Epidermal melanocyte (primary cell): ENCODE results near the gene SYT17.

Experiments
- DNase-seq: peaks from one replicate; pipeline ENCODE4 v3.0.0; 2011; ENCODE audit warnings: low spot score; ENCODE audit not compliant: insufficient read length

Gene SYT17

DNA sequence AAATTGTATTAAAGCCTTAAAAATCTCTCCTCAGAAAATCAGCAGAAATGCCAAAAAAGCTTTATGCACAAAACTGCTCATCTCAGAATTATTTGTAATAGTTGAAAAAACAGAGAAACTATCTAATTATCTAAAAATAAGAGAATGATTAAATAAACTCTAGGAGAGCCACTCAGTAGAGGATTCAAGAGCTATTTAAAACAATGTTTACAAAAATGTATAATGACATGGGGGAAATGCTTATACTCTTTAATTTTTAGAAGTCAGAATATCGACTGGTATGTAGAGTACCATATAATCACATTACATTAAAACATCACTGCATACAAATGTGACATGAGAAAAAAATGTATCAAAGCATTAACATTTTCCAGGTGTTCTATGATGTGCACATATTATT, 129.4 kb downstream of the SYT17 start:
- DNase-seq: no peak

DNA sequence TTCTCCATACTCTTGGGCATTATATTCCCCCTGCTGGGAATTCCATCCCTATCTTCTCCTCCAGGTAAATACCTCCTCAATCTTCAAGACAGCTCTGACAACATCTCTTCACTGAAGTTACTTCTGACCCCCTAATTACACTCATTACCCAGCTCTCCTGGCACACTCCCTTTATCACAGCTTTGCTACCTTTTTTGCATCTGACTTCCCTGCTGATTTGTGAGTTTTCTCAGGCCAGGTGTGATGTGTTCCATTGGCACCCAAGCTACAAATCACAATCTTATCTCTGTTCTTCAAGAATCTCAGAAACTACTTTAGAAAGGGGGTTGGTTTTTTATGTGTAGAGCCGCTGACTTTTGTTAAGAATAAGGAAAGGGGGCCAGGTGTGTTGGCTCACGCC, 131.5 kb downstream of the SYT17 start:
- DNase-seq: no peak

DNA sequence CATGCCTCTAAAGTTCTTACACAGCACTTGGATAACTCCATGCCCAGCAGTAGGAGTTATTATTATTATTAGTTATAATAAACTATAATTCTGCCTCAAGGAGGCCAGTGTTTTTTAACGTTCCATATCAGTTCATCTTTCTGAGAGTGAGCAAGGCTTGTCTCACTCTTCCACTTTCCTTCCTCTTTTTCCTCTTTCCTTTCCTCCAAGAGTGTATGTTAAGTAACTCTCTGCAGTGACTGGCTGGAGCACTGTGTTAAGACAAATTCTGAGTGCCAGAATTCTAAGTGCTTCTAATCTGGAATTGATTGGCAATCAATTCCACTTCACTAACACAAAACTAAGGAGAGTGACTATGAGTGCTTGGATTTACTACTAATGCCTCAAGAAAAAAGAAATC, 133.9 kb downstream of the SYT17 start:
- no peak for DNase-seq

DNA sequence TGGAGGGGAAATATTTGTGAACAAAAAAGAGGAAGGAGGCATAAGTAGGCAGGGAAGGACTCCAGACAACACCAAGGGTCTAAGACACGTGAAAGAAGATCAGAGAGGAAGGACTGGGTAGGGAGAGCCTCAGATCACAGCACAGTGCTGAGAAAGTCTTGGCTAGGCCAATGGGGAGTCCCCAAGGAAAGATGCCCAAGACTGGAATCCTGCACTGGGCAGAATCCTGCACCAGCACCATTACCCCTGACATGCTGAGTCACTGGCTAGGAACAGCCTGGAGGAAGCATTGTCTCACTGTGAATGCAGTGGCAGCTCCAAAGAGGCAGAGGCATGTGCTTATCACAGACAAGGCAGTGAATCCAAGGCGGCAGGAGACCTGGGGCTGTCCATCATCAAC, 136.7 kb downstream of the SYT17 start:
- no peak for DNase-seq

DNA sequence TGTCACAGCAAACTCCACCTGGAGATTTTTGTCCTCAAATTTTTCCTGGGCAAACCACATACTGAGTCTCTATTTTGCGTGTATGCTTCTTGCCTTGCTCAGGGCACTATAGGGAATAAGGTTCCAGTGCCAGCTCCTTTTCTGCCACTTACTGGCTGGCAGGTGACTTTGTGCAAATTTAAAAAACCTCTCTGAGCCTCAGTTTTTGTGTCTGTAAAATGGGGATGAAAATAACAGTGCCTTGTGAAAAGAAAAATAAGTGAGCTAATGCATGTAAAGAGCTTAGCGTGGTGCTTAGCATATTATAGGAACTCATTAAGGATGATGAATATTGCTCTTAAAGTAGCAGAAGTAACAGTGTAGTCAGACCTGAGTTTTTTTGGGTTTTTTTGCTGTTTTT, 137.4 kb downstream of the SYT17 start:
- DNase-seq: no peak

DNA sequence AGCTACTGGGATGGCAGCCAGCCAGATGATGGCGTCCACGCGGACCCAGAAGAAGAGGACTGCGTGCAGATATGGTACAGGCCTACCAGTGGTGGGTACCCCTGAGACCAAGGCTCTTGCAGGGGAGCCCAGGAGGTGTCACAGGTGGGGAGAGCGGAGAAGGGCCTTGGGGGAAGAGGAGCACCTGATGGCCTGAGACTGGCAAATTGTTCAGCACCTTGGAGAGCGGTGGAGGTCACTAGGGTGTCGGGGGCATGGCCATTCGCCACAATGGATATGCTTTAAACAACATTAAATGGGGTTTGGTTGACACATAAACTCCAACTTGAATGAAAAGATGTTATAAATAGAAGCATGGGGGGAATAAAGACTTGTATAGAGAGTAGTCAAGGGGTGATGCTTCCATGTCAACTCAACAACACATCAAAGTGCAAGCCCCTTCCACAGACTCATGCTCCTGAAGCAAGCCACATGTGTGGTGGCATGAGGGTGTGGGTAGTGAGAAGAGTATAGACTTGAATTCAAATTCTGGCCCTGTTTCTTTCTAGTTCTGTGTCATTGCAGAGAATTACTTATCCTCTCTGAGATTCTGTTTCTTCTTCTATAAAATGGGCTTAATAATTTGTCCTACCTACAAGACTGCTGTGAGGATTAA, 139.7 kb downstream of the SYT17 start:
- no peak for DNase-seq

DNA sequence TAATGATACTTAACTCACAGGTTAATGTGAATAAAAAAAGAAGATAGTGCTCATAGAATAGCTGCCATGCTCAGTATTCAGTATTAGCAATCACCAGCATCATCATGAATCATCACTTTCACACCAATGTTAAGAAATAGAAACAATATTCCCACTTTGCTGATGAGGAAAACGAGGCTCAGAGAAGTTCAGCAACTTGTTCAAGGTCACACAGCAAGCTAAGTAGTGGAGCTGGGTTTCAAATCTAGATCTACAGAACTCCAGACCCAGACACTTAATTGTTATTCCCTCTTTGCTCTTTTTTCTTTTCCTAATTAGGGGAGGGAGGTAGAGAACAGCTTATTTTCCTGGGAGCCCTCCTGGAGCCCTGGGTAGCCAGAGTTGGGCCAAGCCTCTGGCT, 140.4 kb downstream of the SYT17 start:
- no peak for DNase-seq

DNA sequence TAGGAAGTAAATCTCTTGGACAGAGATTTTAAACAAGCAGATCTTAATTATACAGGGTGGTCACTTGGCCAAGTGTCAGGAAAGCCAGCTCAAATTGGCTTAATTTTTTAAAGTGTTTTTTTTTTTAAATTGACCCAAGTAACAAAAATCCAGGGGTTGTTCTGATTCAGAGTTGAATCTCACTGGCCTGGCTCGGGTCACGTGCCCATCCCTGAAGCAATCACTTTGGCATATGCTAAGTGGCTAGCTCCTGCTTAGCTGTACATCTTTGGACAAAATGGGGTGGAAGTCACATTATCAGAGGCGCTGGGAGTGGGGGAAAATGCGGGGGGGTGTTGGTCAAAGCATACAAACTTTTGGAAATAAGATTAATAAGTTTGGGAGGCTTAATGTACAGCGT, 141.1 kb downstream of the SYT17 start:
- DNase-seq: no peak

DNA sequence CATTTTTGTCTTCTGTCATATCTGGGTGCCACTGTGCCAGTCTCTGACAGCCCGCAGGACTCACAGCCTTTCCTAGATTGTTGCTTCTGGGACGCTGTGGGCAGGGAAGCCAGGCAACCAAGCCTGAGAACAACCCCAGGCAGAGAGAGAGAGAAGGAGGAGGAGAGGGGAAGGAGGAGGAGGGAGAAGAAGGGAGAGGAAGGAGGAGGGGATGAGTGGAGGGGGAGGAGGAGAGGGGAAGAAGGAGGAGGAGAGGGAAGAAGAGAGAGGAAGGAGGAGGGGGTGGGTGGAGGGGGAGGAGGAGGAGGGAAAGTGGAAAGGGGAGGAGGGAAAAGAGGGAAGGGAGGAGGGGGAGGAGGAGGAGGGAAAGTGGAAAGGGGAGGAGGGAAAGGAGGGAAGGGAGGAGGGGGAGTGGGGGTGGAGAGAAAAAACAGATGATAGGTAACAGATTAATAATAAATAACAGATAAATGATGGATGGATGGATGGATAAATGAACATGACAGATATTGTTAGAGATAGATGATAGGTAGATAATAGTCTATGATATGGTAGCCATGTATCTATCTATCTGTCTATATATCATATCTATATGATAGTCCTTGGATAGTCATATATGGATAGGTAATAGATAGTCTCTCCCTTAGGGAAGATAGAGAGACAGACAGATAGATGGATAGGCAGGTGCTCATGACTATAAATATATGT, 146.8 kb downstream of the SYT17 start:
- DNase-seq: no peak

DNA sequence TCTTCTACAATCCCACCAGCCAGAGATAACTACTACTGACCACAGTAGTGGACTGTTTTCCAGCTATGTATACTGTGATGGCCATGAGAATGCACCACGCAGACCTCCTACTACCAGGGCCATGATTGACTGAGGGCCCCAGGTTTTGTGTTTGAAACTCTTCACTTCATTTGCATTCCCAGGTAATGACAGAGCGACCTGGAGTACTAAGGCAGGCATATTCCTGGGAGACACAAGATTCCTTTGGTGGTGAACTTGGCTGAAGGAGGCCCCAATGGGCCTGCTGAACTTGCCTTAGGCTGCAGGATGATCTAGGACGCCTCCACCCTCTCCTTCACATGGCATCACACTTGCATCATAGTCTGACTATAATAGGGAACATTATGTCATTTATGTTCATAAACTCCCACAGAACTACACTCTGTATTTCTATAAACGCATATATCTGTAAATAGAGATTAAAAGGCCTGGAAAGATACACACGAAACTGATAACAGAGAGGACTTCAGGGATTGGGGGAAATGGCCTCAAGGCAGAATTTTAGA, 147.9 kb downstream of the SYT17 start:
- no peak for DNase-seq

DNA sequence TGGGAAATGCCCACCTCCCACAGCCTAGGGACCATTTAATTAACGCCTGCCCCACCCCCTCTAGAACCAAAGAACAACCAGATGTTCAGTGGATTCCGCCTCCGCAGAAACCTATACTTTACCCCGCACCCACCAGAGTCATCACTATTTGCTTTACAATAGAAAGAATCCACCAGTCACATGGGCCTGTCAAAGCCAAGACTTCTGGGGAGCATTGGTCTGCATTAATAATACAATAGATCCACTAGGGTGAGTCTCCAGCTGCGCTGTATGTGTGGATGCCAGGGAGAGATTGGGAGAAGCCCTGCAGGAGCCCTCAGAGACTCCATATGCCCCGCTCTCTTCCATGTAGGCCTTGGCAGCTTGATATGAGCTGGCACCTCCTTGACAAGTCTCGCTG, 148.8 kb downstream of the SYT17 start:
- no peak for DNase-seq
